Common myeloid progenitor, CD34-positive (primary cell): ENCODE data around the gene CXCL10.

Experiments
- CTCF ChIA-PET: fragments of 350-600 bp; sonication (Branson Sonifier 250); formaldehyde crosslinking; loops from one replicate; lab custom pipeline; 2021; ENCODE audit warnings: antibody characterized with exemption; lab: Charles Lee
- POLR2A ChIA-PET: fragments of 350-600 bp; sonication (Branson Sonifier 250); formaldehyde crosslinking; loops from one replicate; lab custom pipeline; 2021; ENCODE audit warnings: antibody characterized with exemption; lab: Charles Lee
- DNase-seq, 3 donors: peaks; one replicate each; pipeline versions ENCODE4 v3.0.0 to v3.0.0-alpha.2; 2013
- H3K27ac ChIP-seq, 2 experiments: 1 replicate in 1 of 2; 2 replicates in 1 of 2; pipeline ENCODE4 v1.7.0; 2013; ENCODE audit warnings: inconsistent platforms in 2 of 2, low read length in 2 of 2, mild to moderate bottlenecking in 2 of 2, low read depth in 1 of 2, moderate library complexity in 1 of 2; ENCODE audit not compliant: severe bottlenecking in 2 of 2, insufficient read depth in 1 of 2, poor library complexity in 1 of 2
- H3K27me3 ChIP-seq, 5 experiments: replicated peaks in 2 of 5; 1 replicate in 3 of 5; 2 replicates in 2 of 5; pipeline versions ENCODE4 v1.6.1 to v1.7.0; 2013; ENCODE audit warnings: low read length in 4 of 5, mild to moderate bottlenecking in 2 of 5, moderate library complexity in 2 of 5, inconsistent platforms in 1 of 5; ENCODE audit not compliant: insufficient read depth in 5 of 5, control insufficient read depth in 4 of 5
- H3K36me3 ChIP-seq, 4 experiments: 1 replicate in 2 of 4; 2 replicates in 2 of 4; pipeline versions ENCODE4 v1.6.1 to v1.7.0; 2013; ENCODE audit warnings: low read length in 3 of 4, control low read depth in 1 of 4, mild to moderate bottlenecking in 1 of 4; ENCODE audit not compliant: control insufficient read depth in 4 of 4, insufficient read depth in 4 of 4
- H3K4me1 ChIP-seq, 4 experiments: 1 replicate in 3 of 4; 2 replicates in 1 of 4; pipeline versions ENCODE4 v1.6.1 to v1.7.1; 2013; ENCODE audit warnings: low read length in 3 of 4, mild to moderate bottlenecking in 3 of 4, control low read depth in 1 of 4, inconsistent platforms in 1 of 4, moderate library complexity in 1 of 4; ENCODE audit not compliant: control insufficient read depth in 4 of 4, insufficient read depth in 4 of 4; ENCODE audit errors: control extremely low read depth in 1 of 4
- H3K4me3 ChIP-seq, 7 experiments: 1 replicate in 4 of 7; 2 replicates in 3 of 7; pipeline versions ENCODE4 v1.5.1 to v1.7.0; 2013; ENCODE audit warnings: mild to moderate bottlenecking in 7 of 7, low read length in 6 of 7, moderate library complexity in 6 of 7, inconsistent platforms in 2 of 7, low read depth in 2 of 7, control low read depth in 1 of 7; ENCODE audit not compliant: insufficient read depth in 4 of 7, control insufficient read depth in 1 of 7; ENCODE audit errors: extremely low read depth in 1 of 7
- H3K9me3 ChIP-seq, 5 experiments: 1 replicate in 4 of 5; 2 replicates in 1 of 5; pipeline versions ENCODE4 v1.6.1 to v1.7.1; 2013; ENCODE audit warnings: low read length in 4 of 5, mild to moderate bottlenecking in 2 of 5, inconsistent platforms in 1 of 5, low read depth in 1 of 5, moderate library complexity in 1 of 5; ENCODE audit not compliant: control insufficient read depth in 4 of 5, insufficient read depth in 2 of 5; ENCODE audit errors: control extremely low read depth in 1 of 5
- WGBS: methylation state at CpG from one replicate; pipeline ENCODE4 v1.1.5; 2013; ENCODE audit not compliant: insufficient coverage; 5-methylcytosine and 5-hydroxymethylcytosine counted together

The CXCL10 gene

GRCh38 chr4:75976177-75976576 lies 47.1 kb downstream of the CXCL10 start:
- Histone ChIP-seq H3K36me3 (peaks cover 40 to 80% (median 64%) of the 10 kb centered on the region in 4 experiments), H3K27ac (no peak overlapping the region), H3K9me3 (peaks cover 0 to 8% (median 5%) of the 10 kb centered on the region in 5 experiments), H3K27me3 (no peaks in the 10 kb centered on the region), H3K4me1 (no peaks in the 10 kb centered on the region), H3K4me3 (no peak overlapping the region)
- CTCF ChIA-PET = no interaction called here
- no peak for DNase-seq
- no CpG with 5 or more reads among the region's 2 CpGs for WGBS
- POLR2A ChIA-PET = no interaction called here

- Histone ChIP-seq H3K9me3 (peaks cover 0 to 8% (median 5%) of the 10 kb centered on the region in 5 experiments), H3K27ac (no peak overlapping the region), H3K4me3 (no peak overlapping the region), H3K27me3 (no peaks in the 10 kb centered on the region), H3K36me3 (peaks cover 41 to 88% (median 66%) of the 10 kb centered on the region in 4 experiments), H3K4me1 (no peaks in the 10 kb centered on the region)
- POLR2A ChIA-PET = no interaction called here
- no peak for DNase-seq
- CTCF ChIA-PET = interaction anchor here (1.5 kb wide), 1 partner anchor 13 kb away, joined by 3 read pairs; no protein-coding TSS in a partner anchor
Measured at GRCh38 chr4:75973766-75974165, 49.5 kb downstream of the CXCL10 start.
